HepG2 (cell line): ENCODE measurements around the gene FAF1. TPM values are rescaled to one million over a fixed set of nuclear protein-coding genes. Genes with fewer than 3 reads are reported as not detected.

Source experiments
- ASH2L ChIP-seq: fragments of 300-600, 200-600 bp; sonication (generic); IDR thresholded peaks from 2 replicates; pipeline ENCODE4 v1.7.0; 2017; ENCODE audit warnings: low read depth, mild to moderate bottlenecking, moderate library complexity, mixed read lengths, low read length; ENCODE audit not compliant: insufficient read length
- CEBPZ ChIP-seq: IDR thresholded peaks from 2 replicates; pipeline ENCODE4 v1.6.1; 2012; ENCODE audit warnings: low read length, improper control_type of control experiment
- CSRNP1 ChIP-seq: sonication (generic); formaldehyde crosslinking; IDR thresholded peaks from 2 replicates; pipeline ENCODE4 v1.8.1; 2023; ENCODE audit warnings: mild to moderate bottlenecking, missing genetic modification reagents
- GLMP ChIP-seq: sonication (generic); formaldehyde crosslinking; IDR thresholded peaks from 2 replicates; pipeline ENCODE4 v1.9.0; 2021; ENCODE audit warnings: missing genetic modification reagents, mild to moderate bottlenecking, borderline replicate concordance
- HIVEP1 ChIP-seq: sonication (generic); formaldehyde crosslinking; IDR thresholded peaks from 2 replicates; pipeline ENCODE4 v1.4.0; 2020; ENCODE audit warnings: mild to moderate bottlenecking, missing genetic modification reagents
- KDM4B ChIP-seq: sonication (generic); formaldehyde crosslinking; IDR thresholded peaks from 2 replicates; pipeline ENCODE4 v1.4.0; 2020; ENCODE audit warnings: missing genetic modification reagents
- NR2F1 ChIP-seq, 2 experiments: fragments of 450-650 bp in 1 of 2; formaldehyde crosslinking in 1 of 2; IDR thresholded peaks; 2 replicates each; pipeline versions ENCODE4 v1.5.0 to v1.6.1; 2016 to 2020; ENCODE audit warnings: mild to moderate bottlenecking in 1 of 2, missing compliant biosample characterization in 1 of 2, missing genetic modification reagents in 1 of 2, moderate library complexity in 1 of 2
- TOE1 ChIP-seq: sonication (generic); formaldehyde crosslinking; IDR thresholded peaks from 2 replicates; pipeline ENCODE4 v1.4.0; 2020; ENCODE audit warnings: mild to moderate bottlenecking, missing genetic modification reagents
- ZC3H13 ChIP-seq: sonication (generic); formaldehyde crosslinking; IDR thresholded peaks from 2 replicates; pipeline ENCODE4 v1.8.1; 2023; ENCODE audit warnings: mild to moderate bottlenecking, missing genetic modification reagents, moderate library complexity
- ZMAT3 ChIP-seq: sonication (generic); formaldehyde crosslinking; conservative IDR thresholded peaks from 2 replicates; pipeline ENCODE4 v1.7.0; 2021; ENCODE audit warnings: missing genetic modification reagents
- ZNF512B ChIP-seq: sonication (generic); formaldehyde crosslinking; IDR thresholded peaks from 2 replicates; pipeline ENCODE4 v1.5.1; 2020; ENCODE audit warnings: missing genetic modification reagents, mild to moderate bottlenecking, borderline replicate concordance
- ZNF574 ChIP-seq: sonication (generic); formaldehyde crosslinking; IDR thresholded peaks from 2 replicates; pipeline ENCODE4 v1.4.0; 2020; ENCODE audit warnings: missing genetic modification reagents
- ZNF710 ChIP-seq: sonication (generic); formaldehyde crosslinking; IDR thresholded peaks from 2 replicates; pipeline ENCODE4 v1.5.0; 2020; ENCODE audit warnings: mild to moderate bottlenecking, missing genetic modification reagents, borderline replicate concordance
- polyA plus RNA-seq, 8 experiments: library from polyadenylated mRNA; depleted of rRNA in 3 of 8; stranded (reverse) in 7 of 8; unstranded in 1 of 8; fragments of >200 nt; fragmentation: Illumina TruSeq in 4 of 8; extraction: Trizol in 4 of 8; gene quantifications; 2 replicates each; pipeline versions ENCODE4 v1.2.1 to v1.2.3, GENCODE V29; 2011 to 2016; ENCODE audit warnings: low read depth in 4 of 8, missing spikeins in 1 of 8, mixed read lengths in 1 of 8; ENCODE audit not compliant: insufficient read depth in 1 of 8
- total RNA-seq, 5 experiments: library from RNA; depleted of rRNA; stranded (reverse); fragments of >200 nt; fragmentation: Illumina TruSeq; extraction: Trizol; gene quantifications; 2 replicates each; pipeline ENCODE4 v1.2.3, GENCODE V29; 2016; ENCODE audit warnings: low read depth in 1 of 5

Gene FAF1
- total and polyA plus RNA-seq, 2 of the 13 experiments (the other 11 are each of a cell fraction or from before 2014, with no cell fraction given), result 19.4 to 63.3 TPM

- TF ChIP-seq ZNF710 (CRISPR knock-in tag) (peak; percentile 35; the same call in 1 of the 2 replicates), TOE1 (CRISPR knock-in tag) (no peak), CSRNP1 (peak; percentile 66; the same call in 1 of the 2 replicates), ZNF574 (CRISPR knock-in tag) (peak; percentile 72), ZMAT3 (CRISPR knock-in tag) (peak; percentile 46; the same call in 1 of the 2 replicates), NR2F1 (CRISPR knock-in tag; IDR thresholded peaks at IDR 0.05) (no peak), HIVEP1 (CRISPR knock-in tag) (peak; percentile 34; the same call in 1 of the 2 replicates), ZC3H13 (peak; percentile 93), ASH2L (peak; percentile 91), KDM4B (CRISPR knock-in tag) (no peak), GLMP (CRISPR knock-in tag) (no peak), CEBPZ (no peak), ZNF512B (CRISPR knock-in tag) (no peak)
These were observed 8.2 kb upstream of the FAF1 start (continued) for GRCh38 chr1:50968158-50968820.
